ENCODE data around the gene VAC14. TPM values are rescaled to one million over a fixed set of nuclear protein-coding genes. Genes with fewer than 3 reads are reported as not detected.
A peak's percentile ranks its signal among the peaks of the same experiment; 100 is the strongest.

The VAC14 gene
- total RNA-seq, 1 experiment from 2014 or later = 49.9 TPM

DNA sequence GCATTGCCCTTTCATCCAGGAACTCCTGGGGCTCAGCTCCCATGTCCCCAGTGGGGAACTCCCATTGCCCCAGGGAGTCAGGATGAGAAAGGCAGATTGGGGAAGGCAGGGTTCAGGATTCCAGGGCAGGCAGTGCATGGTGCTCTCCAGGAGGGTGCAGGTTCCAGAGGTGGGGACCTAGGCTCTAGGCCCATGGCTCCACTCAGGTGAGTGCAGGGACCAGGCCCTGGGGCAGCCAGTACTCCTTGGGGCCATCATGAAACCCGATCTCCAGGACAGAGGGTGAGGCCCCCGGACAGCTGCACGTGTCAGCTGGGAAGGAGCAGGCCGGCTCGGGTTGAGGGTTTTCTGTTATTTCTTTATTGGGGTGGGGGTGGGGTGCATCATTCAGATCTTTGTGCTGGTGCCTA is 113.9 kb downstream of the VAC14 start:
- peaks cover 7% of the 10 kb centered on the region for H3K23me2 ChIP-seq (ENCODE audit: insufficient read length, low read depth, low read length, poor library complexity, severe bottlenecking)
- H2BK12ac ChIP-seq (ENCODE audit: insufficient read length, low read depth, low read length) = no peak overlapping the region
- H3K56ac ChIP-seq (ENCODE audit: insufficient read length, low read depth, low read length) = no peak overlapping the region
- H2BK5ac ChIP-seq (ENCODE audit: insufficient read length, low read length) = no peak overlapping the region
- no peak overlapping the region for H3K4me2 ChIP-seq (ENCODE audit: insufficient read depth, insufficient read length, low read length)
- peaks cover 2% of the 10 kb centered on the region; the same call in 1 of the 2 replicates for H3K27me3 Mint-ChIP-seq (ENCODE audit: low read depth)
- no peaks in the 10 kb centered on the region; a peak in 1 of 7 replicates for H3K36me3 Mint-ChIP-seq (ENCODE audit: insufficient read depth in 1 of 3, low read depth in 3 of 3)
- no peak overlapping the region for H4K8ac ChIP-seq (replicated peaks; ENCODE audit: insufficient read length, low read depth, low read length)
- no peak for DNase-seq
- H2BK15ac ChIP-seq (ENCODE audit: low read depth, low read length) = no peak overlapping the region
- H3T11ph ChIP-seq (ENCODE audit: low read length) = no peak overlapping the region
- H3K27ac Mint-ChIP-seq = 0 out of 7 replicates have a peak overlapping the region, but pooled peaks of 1 of the 3 experiments have one; percentile 58
- H3K18ac ChIP-seq (ENCODE audit: insufficient read length, low read depth, low read length) = no peak overlapping the region
- H2BK120ac ChIP-seq (ENCODE audit: low read depth, low read length, poor library complexity, severe bottlenecking) = no peak overlapping the region
- H3K9ac ChIP-seq (ENCODE audit: extremely low read depth, insufficient read length, low read length) = no peak overlapping the region
- no peak overlapping the region for H4K5ac ChIP-seq (ENCODE audit: insufficient read length, low read depth, low read length)
- H3K4me1 Mint-ChIP-seq = peaks cover 19 to 28% of the 10 kb centered on the region in 2 experiments
- no peak overlapping the region for H2AFZ ChIP-seq (ENCODE audit: low read length)
- no peaks in the 10 kb centered on the region for H3K79me2 ChIP-seq (ENCODE audit: insufficient read depth, low read length)
- H3K27me3 ChIP-seq (ENCODE audit: insufficient read depth, low read length) = no peaks in the 10 kb centered on the region
- WGBS (ENCODE audit: extremely low coverage, insufficient read length, low lambda C conversion rate) = no CpG with 5 or more reads among the region's 5 CpGs
- no peak overlapping the region for H2AK5ac ChIP-seq (ENCODE audit: insufficient read length, low read length)
- no peak overlapping the region for H4K91ac ChIP-seq (ENCODE audit: insufficient read length, low read depth, low read length)
- no peaks in the 10 kb centered on the region for H3K79me1 ChIP-seq (ENCODE audit: insufficient read depth, low read depth, low read length, poor library complexity, severe bottlenecking)
- no peak overlapping the region for H3K27ac ChIP-seq (ENCODE audit: insufficient read length, low read depth, low read length)
- peak overlapping the region; percentile 21 to 70; a peak in 4 of 5 replicates for H3K4me3 Mint-ChIP-seq
- no peaks in the 10 kb centered on the region for H4K20me1 ChIP-seq (ENCODE audit: control insufficient read depth, insufficient read depth, insufficient read length)
- H3K4ac ChIP-seq (ENCODE audit: low read depth, low read length) = no peak overlapping the region
- H3K14ac ChIP-seq (ENCODE audit: insufficient read depth, low read length) = no peak overlapping the region
- H3K4me1 ChIP-seq (ENCODE audit: insufficient read depth, low read length) = peaks cover 6% of the 10 kb centered on the region; the same call in 1 of the 2 replicates
- H3K23ac ChIP-seq (ENCODE audit: insufficient read length, low read depth, low read length) = no peak overlapping the region
- no peak overlapping the region for H2BK20ac ChIP-seq (ENCODE audit: low read depth, low read length, poor library complexity, severe bottlenecking)
- no peak for TF ChIP-seq CTCF (conservative IDR thresholded peaks at IDR 0.05)
- H3K9me3 Mint-ChIP-seq = no peaks in the 10 kb centered on the region
- H3K9me3 ChIP-seq (ENCODE audit: control insufficient read depth, low read depth, low read length) = no peaks in the 10 kb centered on the region
